Adipose tissue (tissue), 3 donors: ENCODE results near the gene ACOT7. TPM values are rescaled to one million over a fixed set of nuclear protein-coding genes. Genes with fewer than 3 reads are reported as not detected.

Source experiments
- H3K27ac ChIP-seq: one replicate; pipeline ENCODE4 v1.5.1; 2013; ENCODE audit warnings: low read depth, low read length
- WGBS, 3 donors: extraction: QIAGEN DNeasy Blood & Tissue Kit; methylation state at CpG; one replicate each; pipeline ENCODE4 v1.1.7; 2013; 5-methylcytosine and 5-hydroxymethylcytosine counted together
- polyA plus RNA-seq, 3 donors: library from polyadenylated mRNA; stranded (reverse); fragments of 200-250 nt; gene quantifications; one replicate each; pipeline ENCODE4 v1.2.3, GENCODE V29; 2013
- donor health status: healthy with polysubstance abuse.
- donor health status: Bipolar disorder and iron deficiency.
- donor health status: healthy.

The ACOT7 gene
- polyA plus RNA-seq, 3 donors, result 6.5 to 13.8 (median 11.0) TPM

GRCh38 chr1:6269296-6269695 lies 124.3 kb downstream of the ACOT7 start:
- H3K27ac ChIP-seq, result no peak overlapping the region
- WGBS, 3 donors, result 85 to 93% (median 87%) methylated on average over 14 of the region's 14 CpGs

GRCh38 chr1:6268415-6268814 lies 125.2 kb downstream of the ACOT7 start:
- no peak overlapping the region for H3K27ac ChIP-seq
- 83 to 87% (median 87%) methylated on average over 21 of the region's 21 CpGs for WGBS, 3 donors

- H3K27ac ChIP-seq, result no peak overlapping the region
- 82 to 91% (median 89%) methylated on average over 12 of the region's 12 CpGs for WGBS, 3 donors
These were observed 125.8 kb downstream of the ACOT7 start for GRCh38 chr1:6267686-6268322.

- H3K27ac ChIP-seq, result no peak overlapping the region
- WGBS, 3 donors, result 88 to 94% (median 92%) methylated on average over 11 of the region's 11 CpGs
These were observed 126.9 kb downstream of the ACOT7 start for GRCh38 chr1:6266641-6267040.

GRCh38 chr1:6265151-6265550 lies 128.4 kb downstream of the ACOT7 start:
- H3K27ac ChIP-seq, result no peak overlapping the region
- WGBS, 3 donors, result 55 to 92% (median 92%) methylated on average over 15 of the region's 15 CpGs

- no peak overlapping the region for H3K27ac ChIP-seq
- WGBS, 3 donors, result 61 to 87% (median 68%) methylated on average over 7 of the region's 7 CpGs
These were observed 129.9 kb downstream of the ACOT7 start for GRCh38 chr1:6263716-6264115.

- WGBS, 3 donors, result 65 to 82% (median 72%) methylated on average over 24 to 25 of the region's 25 CpGs
- H3K27ac ChIP-seq, result no peak overlapping the region
These were observed 130.8 kb downstream of the ACOT7 start for GRCh38 chr1:6262555-6263420.

GRCh38 chr1:6261615-6261995 lies 132.0 kb downstream of the ACOT7 start:
- 21 to 24% (median 22%) methylated on average over 14 to 15 of the region's 15 CpGs for WGBS, 3 donors
- no peak overlapping the region for H3K27ac ChIP-seq

- H3K27ac ChIP-seq, result no peak within 1 kb of the TSS
- WGBS, 3 donors, result 1 to 3% (median 2%) methylated on average over 37 to 71 of the region's 78 CpGs
These were observed 132.5 kb downstream of the ACOT7 start, which contains the start of gene GPR153 for GRCh38 chr1:6260961-6261614. Gene GPR153, minus strand, starts transcription at chr1:6261098. Its CDS starts 6,193 bp downstream, at chr1:6254905.

GRCh38 chr1:6260433-6260934 lies 133.1 kb downstream of the ACOT7 start:
- no peak overlapping the region for H3K27ac ChIP-seq
- 0 to 1% (median 1%) methylated on average over 6 to 58 of the region's 61 CpGs for WGBS, 3 donors

GRCh38 chr1:6259491-6260362 lies 133.8 kb downstream of the ACOT7 start:
- H3K27ac ChIP-seq, result no peak overlapping the region
- WGBS, 3 donors, result 9 to 12% (median 9%) methylated on average over 36 to 46 of the region's 46 CpGs

GRCh38 chr1:6258675-6259074 lies 134.9 kb downstream of the ACOT7 start:
- WGBS, 3 donors, result 68 to 83% (median 79%) methylated on average over 10 of the region's 10 CpGs
- H3K27ac ChIP-seq, result no peak overlapping the region

GRCh38 chr1:6257541-6258069 lies 136.0 kb downstream of the ACOT7 start:
- 77 to 93% (median 87%) methylated on average over 8 of the region's 8 CpGs for WGBS, 3 donors
- no peak overlapping the region for H3K27ac ChIP-seq

GRCh38 chr1:6256645-6257044 lies 136.9 kb downstream of the ACOT7 start:
- 80 to 87% (median 85%) methylated on average over 13 of the region's 13 CpGs for WGBS, 3 donors
- no peak overlapping the region for H3K27ac ChIP-seq

- 85 to 88% (median 87%) methylated on average over 16 of the region's 16 CpGs for WGBS, 3 donors
- no peak overlapping the region for H3K27ac ChIP-seq
These were observed 138.9 kb downstream of the ACOT7 start for GRCh38 chr1:6254691-6255090.

- H3K27ac ChIP-seq, result no peak overlapping the region
- 86 to 95% (median 92%) methylated on average over 9 of the region's 9 CpGs for WGBS, 3 donors
These were observed 140.2 kb downstream of the ACOT7 start for GRCh38 chr1:6253380-6253779.

- WGBS, 3 donors, result 82 to 88% (median 86%) methylated on average over 4 of the region's 4 CpGs
- H3K27ac ChIP-seq, result no peak overlapping the region
These were observed 141.2 kb downstream of the ACOT7 start for GRCh38 chr1:6252374-6252710.
